ENCODE measurements around the gene CCDC197.

CCDC197 gene

DNA sequence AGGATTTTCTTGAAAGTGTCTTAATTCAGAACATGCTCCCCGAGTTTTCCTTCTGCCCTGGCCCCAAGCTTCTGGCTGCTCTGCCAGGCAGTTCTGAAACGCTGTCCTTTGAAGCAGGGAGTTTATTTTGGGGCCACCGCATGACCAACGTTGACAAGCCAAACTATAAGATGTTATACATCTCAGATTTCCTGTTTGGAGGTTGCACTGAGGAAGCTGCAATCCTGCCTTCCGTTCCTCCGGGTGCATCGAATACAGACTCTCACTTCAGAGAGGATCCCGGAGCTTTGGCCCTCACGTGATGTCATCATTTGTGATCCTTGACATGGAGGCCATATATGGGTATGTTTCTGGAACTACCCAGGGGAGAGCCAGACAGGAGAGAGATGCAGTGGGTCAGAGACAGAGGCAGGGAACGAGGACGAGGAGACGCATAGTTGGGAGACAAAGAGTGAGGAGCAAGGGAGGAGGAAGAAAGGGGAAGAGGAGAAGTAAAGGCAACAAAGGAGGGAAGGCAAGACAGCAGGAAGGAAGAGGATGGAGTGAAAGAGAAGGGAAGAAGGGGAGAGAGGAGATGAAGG lies 20.5 kb upstream of the CCDC197 start, which contains the start of gene ASB2:
Gene ASB2, minus strand, starts transcription at position 94 of the 581 bp plus-strand sequence. CDS start 12,031 bp downstream, outside the sequence.
- no peak for TF ChIP-seq CREB1 (IDR thresholded peaks at IDR 0.05; ENCODE audit: low read depth)
- TF ChIP-seq TAF1 (IDR thresholded peaks at IDR 0.05; ENCODE audit: low read depth) = no peak
- no peak for TF ChIP-seq EGR1 (IDR thresholded peaks at IDR 0.05)
- TF ChIP-seq, protein P1, sequence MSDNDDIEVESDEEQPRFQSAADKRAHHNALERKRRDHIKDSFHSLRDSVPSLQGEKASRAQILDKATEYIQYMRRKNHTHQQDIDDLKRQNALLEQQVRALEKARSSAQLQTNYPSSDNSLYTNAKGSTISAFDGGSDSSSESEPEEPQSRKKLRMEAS (IDR thresholded peaks at IDR 0.05) = no peak
- no peak for TF ChIP-seq YY1 (IDR thresholded peaks at IDR 0.05; ENCODE audit: low read depth)
- TF ChIP-seq, protein P2, sequence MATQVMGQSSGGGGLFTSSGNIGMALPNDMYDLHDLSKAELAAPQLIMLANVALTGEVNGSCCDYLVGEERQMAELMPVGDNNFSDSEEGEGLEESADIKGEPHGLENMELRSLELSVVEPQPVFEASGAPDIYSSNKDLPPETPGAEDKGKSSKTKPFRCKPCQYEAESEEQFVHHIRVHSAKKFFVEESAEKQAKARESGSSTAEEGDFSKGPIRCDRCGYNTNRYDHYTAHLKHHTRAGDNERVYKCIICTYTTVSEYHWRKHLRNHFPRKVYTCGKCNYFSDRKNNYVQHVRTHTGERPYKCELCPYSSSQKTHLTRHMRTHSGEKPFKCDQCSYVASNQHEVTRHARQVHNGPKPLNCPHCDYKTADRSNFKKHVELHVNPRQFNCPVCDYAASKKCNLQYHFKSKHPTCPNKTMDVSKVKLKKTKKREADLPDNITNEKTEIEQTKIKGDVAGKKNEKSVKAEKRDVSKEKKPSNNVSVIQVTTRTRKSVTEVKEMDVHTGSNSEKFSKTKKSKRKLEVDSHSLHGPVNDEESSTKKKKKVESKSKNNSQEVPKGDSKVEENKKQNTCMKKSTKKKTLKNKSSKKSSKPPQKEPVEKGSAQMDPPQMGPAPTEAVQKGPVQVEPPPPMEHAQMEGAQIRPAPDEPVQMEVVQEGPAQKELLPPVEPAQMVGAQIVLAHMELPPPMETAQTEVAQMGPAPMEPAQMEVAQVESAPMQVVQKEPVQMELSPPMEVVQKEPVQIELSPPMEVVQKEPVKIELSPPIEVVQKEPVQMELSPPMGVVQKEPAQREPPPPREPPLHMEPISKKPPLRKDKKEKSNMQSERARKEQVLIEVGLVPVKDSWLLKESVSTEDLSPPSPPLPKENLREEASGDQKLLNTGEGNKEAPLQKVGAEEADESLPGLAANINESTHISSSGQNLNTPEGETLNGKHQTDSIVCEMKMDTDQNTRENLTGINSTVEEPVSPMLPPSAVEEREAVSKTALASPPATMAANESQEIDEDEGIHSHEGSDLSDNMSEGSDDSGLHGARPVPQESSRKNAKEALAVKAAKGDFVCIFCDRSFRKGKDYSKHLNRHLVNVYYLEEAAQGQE (IDR thresholded peaks at IDR 0.05; ENCODE audit: low read depth) = no peak
- no peak for TF ChIP-seq RAD21 (IDR thresholded peaks at IDR 0.05; ENCODE audit: low read depth)
- no peak for TF ChIP-seq CEBPB (IDR thresholded peaks at IDR 0.05)
- TF ChIP-seq, protein P3, sequence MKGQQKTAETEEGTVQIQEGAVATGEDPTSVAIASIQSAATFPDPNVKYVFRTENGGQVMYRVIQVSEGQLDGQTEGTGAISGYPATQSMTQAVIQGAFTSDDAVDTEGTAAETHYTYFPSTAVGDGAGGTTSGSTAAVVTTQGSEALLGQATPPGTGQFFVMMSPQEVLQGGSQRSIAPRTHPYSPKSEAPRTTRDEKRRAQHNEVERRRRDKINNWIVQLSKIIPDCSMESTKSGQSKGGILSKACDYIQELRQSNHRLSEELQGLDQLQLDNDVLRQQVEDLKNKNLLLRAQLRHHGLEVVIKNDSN (IDR thresholded peaks at IDR 0.05) = no peak
- TF ChIP-seq EP300 (IDR thresholded peaks at IDR 0.05; ENCODE audit: borderline replicate concordance) = no peak
- TF ChIP-seq NFIC (IDR thresholded peaks at IDR 0.05) = no peak

DNA sequence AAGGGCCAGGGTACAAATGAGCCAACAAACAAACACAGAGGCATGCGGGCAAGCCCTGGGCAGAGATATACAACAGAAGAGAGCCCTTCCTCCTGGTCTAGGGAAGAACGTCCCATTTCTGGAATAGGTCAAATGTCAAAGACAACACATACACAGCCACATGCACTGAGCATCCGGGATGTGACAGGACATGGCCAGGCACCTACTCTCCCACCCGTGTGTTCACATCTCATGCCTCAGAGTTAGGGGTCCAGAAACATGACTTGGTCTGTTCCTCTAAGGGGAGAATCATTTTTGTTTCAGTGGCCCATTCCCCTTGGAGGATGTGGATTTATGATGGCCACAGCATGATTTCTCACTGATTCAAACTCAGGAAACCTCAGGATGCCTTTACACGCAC lies 19.9 kb upstream of the CCDC197 start:
- TF ChIP-seq TCF12 (IDR thresholded peaks at IDR 0.05; ENCODE audit: low read depth) (no peak), YY1 (IDR thresholded peaks at IDR 0.05; ENCODE audit: low read depth) (no peak)

DNA sequence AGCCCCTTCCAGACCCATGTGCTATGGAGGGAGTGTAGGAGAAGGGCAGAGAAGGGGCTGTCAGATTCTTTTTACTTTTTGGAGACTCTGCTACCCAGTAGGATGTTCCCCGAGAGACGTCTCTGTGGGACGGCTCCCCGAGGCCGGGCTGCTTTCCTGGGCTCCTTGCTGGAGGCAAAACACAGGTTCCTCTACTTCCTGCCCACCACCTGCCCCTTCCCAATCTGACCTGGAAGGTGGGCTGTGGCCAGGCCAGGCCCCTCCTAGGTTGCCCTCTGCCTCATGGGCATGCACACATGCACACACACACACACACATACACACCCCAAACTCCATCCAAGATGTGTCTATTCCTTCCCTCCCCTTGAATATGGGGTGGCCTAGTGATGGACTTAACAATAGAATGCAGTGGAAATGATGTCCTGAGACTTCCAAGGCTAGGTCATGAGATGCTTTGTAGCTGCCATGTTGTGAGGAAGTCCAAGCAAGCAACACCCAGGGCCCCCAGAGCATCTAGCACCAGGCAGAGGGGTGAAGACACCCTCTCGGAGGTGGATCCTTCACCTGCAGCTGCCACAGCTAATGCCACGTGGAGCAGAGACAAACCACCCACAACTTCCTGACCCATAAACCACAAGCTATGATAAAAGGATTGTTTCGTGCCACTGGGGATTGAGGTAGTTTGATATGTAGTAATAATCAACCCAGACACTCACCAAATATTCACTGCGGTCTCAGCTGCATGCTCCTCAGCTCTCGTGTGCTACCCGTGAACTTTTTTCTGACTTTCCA lies 19.1 kb upstream of the CCDC197 start:
- TF ChIP-seq TEAD4 (IDR thresholded peaks at IDR 0.05) (no peak), RAD21 (IDR thresholded peaks at IDR 0.05; ENCODE audit: low read depth) (no peak), TCF12 (IDR thresholded peaks at IDR 0.05; ENCODE audit: low read depth) (no peak), CREB1 (IDR thresholded peaks at IDR 0.05; ENCODE audit: low read depth) (no peak), YY1 (IDR thresholded peaks at IDR 0.05; ENCODE audit: low read depth) (no peak), CEBPB (IDR thresholded peaks at IDR 0.05) (no peak), FOXM1 (IDR thresholded peaks at IDR 0.05; ENCODE audit: borderline replicate concordance, low read depth) (no peak), EGR1 (IDR thresholded peaks at IDR 0.05) (no peak), NFIC (IDR thresholded peaks at IDR 0.05) (no peak), EP300 (IDR thresholded peaks at IDR 0.05; ENCODE audit: borderline replicate concordance) (no peak), TAF1 (IDR thresholded peaks at IDR 0.05; ENCODE audit: low read depth) (no peak), ZBTB7A (IDR thresholded peaks at IDR 0.05; ENCODE audit: low read depth) (no peak)
- TF ChIP-seq, protein P2 (IDR thresholded peaks at IDR 0.05; ENCODE audit: low read depth) = no peak
- TF ChIP-seq, protein P1 (IDR thresholded peaks at IDR 0.05) = no peak
- TF ChIP-seq, protein P3 (IDR thresholded peaks at IDR 0.05) = no peak

DNA sequence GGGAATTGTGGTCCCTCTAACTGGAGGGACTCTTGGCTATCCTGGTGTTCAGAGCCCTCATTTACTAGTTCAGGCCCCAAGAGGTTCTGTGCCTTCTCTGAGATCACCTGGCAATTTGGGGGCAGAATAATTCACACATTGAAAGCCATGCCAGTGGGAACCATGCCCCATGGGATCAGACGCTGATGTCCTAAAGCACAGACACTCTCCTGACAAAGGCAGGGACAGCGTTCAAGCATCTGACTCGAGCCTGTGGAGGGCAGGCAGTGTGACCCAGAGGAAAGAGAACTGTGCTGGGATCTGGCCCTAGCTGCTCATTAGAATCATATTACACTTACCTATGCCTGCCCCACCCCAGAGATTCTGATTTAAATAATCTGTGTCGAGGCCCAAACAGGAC lies 18.4 kb upstream of the CCDC197 start:
- TF ChIP-seq YY1 (IDR thresholded peaks at IDR 0.05; ENCODE audit: low read depth) (no peak), RAD21 (IDR thresholded peaks at IDR 0.05; ENCODE audit: low read depth) (no peak), FOXM1 (IDR thresholded peaks at IDR 0.05; ENCODE audit: borderline replicate concordance, low read depth) (no peak), EGR1 (IDR thresholded peaks at IDR 0.05) (no peak), CREB1 (IDR thresholded peaks at IDR 0.05; ENCODE audit: low read depth) (no peak), TCF12 (IDR thresholded peaks at IDR 0.05; ENCODE audit: low read depth) (no peak), TEAD4 (IDR thresholded peaks at IDR 0.05) (no peak), ZBTB7A (IDR thresholded peaks at IDR 0.05; ENCODE audit: low read depth) (no peak), CEBPB (IDR thresholded peaks at IDR 0.05) (no peak), EP300 (IDR thresholded peaks at IDR 0.05; ENCODE audit: borderline replicate concordance) (no peak), NFIC (IDR thresholded peaks at IDR 0.05) (no peak)
- TF ChIP-seq, protein P3 (IDR thresholded peaks at IDR 0.05) = no peak
- TF ChIP-seq, protein P2 (IDR thresholded peaks at IDR 0.05; ENCODE audit: low read depth) = no peak
